ENCODE data around the gene MRLN. TPM values are rescaled to one million over a fixed set of nuclear protein-coding genes. Genes with fewer than 3 reads are reported as not detected.

MRLN gene
- not detected in 2 replicates for total RNA-seq (2012; rRNA removed)
- not detected in 2 replicates for polyA plus RNA-seq (2012; rRNA removed)
- polyA plus RNA-seq (2012; cell fraction: cytosol; rRNA removed) = not detected in 2 replicates
- polyA plus RNA-seq (2012; cell fraction: nucleus; rRNA removed; ENCODE audit: low replicate concordance) = not detected in 2 replicates
- percentile 14 among the genes with signal in this experiment for Bru-seq, nascent RNA
- percentile 14 among the genes with signal in this experiment for BruChase-seq, experiment 1, labeled RNA remaining after a 6-hour chase
- percentile 13 among the genes with signal in this experiment for BruChase-seq, experiment 2, labeled RNA remaining after a 2-hour chase
- long read RNA-seq = 0 reads

DNA sequence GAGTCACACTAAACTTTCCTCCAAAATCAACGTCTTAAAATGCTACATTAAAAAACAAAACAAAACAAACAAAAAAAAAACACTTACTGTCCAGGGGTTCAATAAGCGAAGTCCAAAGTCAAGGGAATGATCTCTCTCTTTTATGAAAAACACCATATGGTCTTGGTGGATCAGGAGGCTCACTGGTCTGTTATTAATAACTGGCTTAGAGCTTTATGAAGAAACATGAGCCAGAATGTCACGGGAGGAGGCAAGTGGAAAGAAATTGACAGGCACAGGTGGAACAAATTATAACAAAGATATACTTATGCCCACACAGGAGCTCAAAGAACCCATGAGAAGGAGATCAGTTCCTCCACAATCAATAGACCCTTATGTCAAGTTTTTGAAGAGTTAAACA lies at the start of gene MRLN:
TSS of gene MRLN (minus strand) at position 189 of the 400 bp plus-strand sequence.
- Histone ChIP-seq H3K4ac (ENCODE audit: low read depth, low read length) (no peak within 1 kb of the TSS), H3K56ac (ENCODE audit: extremely low read depth, insufficient read depth, low read length) (no peak within 1 kb of the TSS), H3K4me2 (ENCODE audit: low read depth, low read length) (no peak within 1 kb of the TSS), H3K27me3 (ENCODE audit: control insufficient read depth, insufficient read depth, low read length) (peaks cover 4% of the 10 kb centered on the region; the same call in 1 of the 2 replicates), H2AK9ac (replicated peaks; ENCODE audit: low read depth, low read length, poor library complexity) (no peak within 1 kb of the TSS), H3K9me3 (ENCODE audit: control insufficient read depth, insufficient read depth, low read length) (no peaks in the 10 kb centered on the region), H3K9me1 (ENCODE audit: insufficient read depth, low read length) (no peaks in the 10 kb centered on the region), H3K23ac (ENCODE audit: low read depth, low read length) (no peak within 1 kb of the TSS), H2BK15ac (ENCODE audit: low read depth, low read length) (no peak within 1 kb of the TSS), H3K36me3 (ENCODE audit: control insufficient read depth, insufficient read depth, low read length) (no peaks in the 10 kb centered on the region), H2BK20ac (ENCODE audit: low read depth, low read length) (no peak within 1 kb of the TSS), H2BK5ac (ENCODE audit: low read depth, low read length, poor library complexity, severe bottlenecking) (no peak within 1 kb of the TSS), H4K5ac (ENCODE audit: low read depth, low read length) (no peak within 1 kb of the TSS), H2AFZ (replicated peaks; ENCODE audit: low read length, poor library complexity) (no peak within 1 kb of the TSS), H3K27ac (ENCODE audit: insufficient read depth, low read length) (no peak within 1 kb of the TSS), H3K4me1 (ENCODE audit: control insufficient read depth, insufficient read depth, low read length) (peaks cover 2% of the 10 kb centered on the region; the same call in 1 of the 2 replicates), H2BK120ac (ENCODE audit: low read depth, low read length) (no peak within 1 kb of the TSS), H3K9ac (ENCODE audit: low read depth, low read length) (no peak within 1 kb of the TSS), H3K18ac (ENCODE audit: low read depth, low read length) (no peak within 1 kb of the TSS), H4K91ac (ENCODE audit: insufficient read depth, low read depth, low read length) (no peak within 1 kb of the TSS), H3K79me1 (ENCODE audit: low read depth in 1 of 2, low read length in 2 of 2) (no peaks in the 10 kb centered on the region), H3K4me3 (ENCODE audit: insufficient read depth, low read depth, low read length) (no peak within 1 kb of the TSS), H4K8ac (ENCODE audit: low read depth in 2 of 2, low read length in 2 of 2) (no peak within 1 kb of the TSS), H4K20me1 (ENCODE audit: insufficient read depth, low read length) (no peaks in the 10 kb centered on the region), H3K14ac (replicated peaks; ENCODE audit: low read depth, low read length) (no peak within 1 kb of the TSS), H2AK5ac (ENCODE audit: low read depth, low read length) (no peak within 1 kb of the TSS)
- no peak for TF ChIP-seq MAZ (IDR thresholded peaks at IDR 0.05; ENCODE audit: borderline replicate concordance, low read depth, low read length)
- no peak for TF ChIP-seq POLR2A (IDR thresholded peaks at IDR 0.05; ENCODE audit: low read depth, low read length)
- TF ChIP-seq CHD1 (IDR thresholded peaks at IDR 0.05; ENCODE audit: low read depth, low read length) = no peak
- TF ChIP-seq, protein P1, sequence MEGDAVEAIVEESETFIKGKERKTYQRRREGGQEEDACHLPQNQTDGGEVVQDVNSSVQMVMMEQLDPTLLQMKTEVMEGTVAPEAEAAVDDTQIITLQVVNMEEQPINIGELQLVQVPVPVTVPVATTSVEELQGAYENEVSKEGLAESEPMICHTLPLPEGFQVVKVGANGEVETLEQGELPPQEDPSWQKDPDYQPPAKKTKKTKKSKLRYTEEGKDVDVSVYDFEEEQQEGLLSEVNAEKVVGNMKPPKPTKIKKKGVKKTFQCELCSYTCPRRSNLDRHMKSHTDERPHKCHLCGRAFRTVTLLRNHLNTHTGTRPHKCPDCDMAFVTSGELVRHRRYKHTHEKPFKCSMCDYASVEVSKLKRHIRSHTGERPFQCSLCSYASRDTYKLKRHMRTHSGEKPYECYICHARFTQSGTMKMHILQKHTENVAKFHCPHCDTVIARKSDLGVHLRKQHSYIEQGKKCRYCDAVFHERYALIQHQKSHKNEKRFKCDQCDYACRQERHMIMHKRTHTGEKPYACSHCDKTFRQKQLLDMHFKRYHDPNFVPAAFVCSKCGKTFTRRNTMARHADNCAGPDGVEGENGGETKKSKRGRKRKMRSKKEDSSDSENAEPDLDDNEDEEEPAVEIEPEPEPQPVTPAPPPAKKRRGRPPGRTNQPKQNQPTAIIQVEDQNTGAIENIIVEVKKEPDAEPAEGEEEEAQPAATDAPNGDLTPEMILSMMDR (conservative IDR thresholded peaks at IDR 0.05; ENCODE audit: low read depth, low read length) = no peak
- no peak for TF ChIP-seq USF2 (IDR thresholded peaks at IDR 0.05; ENCODE audit: low read depth, low read length)
- no peak for TF ChIP-seq MAFK (IDR thresholded peaks at IDR 0.05; ENCODE audit: low read depth, low read length)
- TF ChIP-seq SMC3 (IDR thresholded peaks at IDR 0.05; ENCODE audit: low read depth, low read length) = no peak
- TF ChIP-seq ELK1 (IDR thresholded peaks at IDR 0.05; ENCODE audit: borderline replicate concordance, low read depth, low read length) = no peak
- no peak for TF ChIP-seq RAD21 (IDR thresholded peaks at IDR 0.05; ENCODE audit: low read length)
- no peak for TF ChIP-seq FOS (IDR thresholded peaks at IDR 0.05; ENCODE audit: low read depth, low read length)
- no peak for TF ChIP-seq CEBPB (IDR thresholded peaks at IDR 0.05; ENCODE audit: low read depth, low read length)
- TF ChIP-seq BHLHE40 (IDR thresholded peaks at IDR 0.05; ENCODE audit: low read depth, low read length) = no peak
- intact Hi-C loops (cut with micrococcal nuclease) = no loop called here
- DNase-seq (no peak), ATAC-seq (ENCODE audit: low read depth) (no peak)
- POLR2A ChIA-PET (ENCODE audit: unreplicated experiment) = no interaction called here
- BruUV-seq (replicated peaks) = no TSS peak
- dilution Hi-C loops (cut with HindIII; ENCODE audit: low sequenced_read_pairs, unreplicated experiment) = no loop called here
- CTCF ChIA-PET = no interaction called here
- 80% methylated on average over 1 of the region's 3 CpGs; no CpG with 5 or more reads in 1 of the 2 experiments for WGBS, 2 experiments (ENCODE audit: extremely low coverage in 2 of 2, insufficient read length in 1 of 2)
- in situ Hi-C loops (cut with MboI; ENCODE audit: low sequenced_read_pairs) = no loop called here
